B cell (primary cell): Measurements from ENCODE around the gene APOBEC4. TPM values are rescaled to one million over a fixed set of nuclear protein-coding genes. Genes with fewer than 3 reads are reported as not detected.

Experiments
- ATAC-seq: fragments of 200-7000 bp; cut with Tn5 transposase; one replicate; pipeline ENCODE4 v1.10.0; 2021; ENCODE audit warnings: low read depth, mild to moderate bottlenecking, moderate number of reproducible peaks, moderate library complexity
- CTCF ChIA-PET: fragments of 350-600 bp; sonication (Branson Sonifier 250); formaldehyde crosslinking; loops from one replicate; lab custom pipeline; 2021; ENCODE audit warnings: antibody characterized with exemption, inconsistent platforms; lab: Charles Lee
- POLR2A ChIA-PET: fragments of 350-600 bp; sonication (Branson Sonifier 250); formaldehyde crosslinking; loops from one replicate; lab custom pipeline; 2021; ENCODE audit warnings: antibody characterized with exemption; lab: Charles Lee
- DNase-seq: peaks from one replicate; pipeline ENCODE4 v3.0.0; 2013
- H2AFZ ChIP-seq: 2 replicates; pipeline ENCODE4 v1.6.1; 2012; ENCODE audit warnings: mild to moderate bottlenecking, low read depth, low read length; ENCODE audit not compliant: insufficient read depth, poor library complexity, severe bottlenecking
- H3K27ac ChIP-seq, 2 donors: 1 replicate in 1 of 2; 2 replicates in 1 of 2; pipeline ENCODE4 v1.5.1; 2012 to 2013; ENCODE audit warnings: low read length in 2 of 2, mild to moderate bottlenecking in 2 of 2, moderate library complexity in 1 of 2
- H3K27me3 ChIP-seq, 4 experiments: fragments of 200-600 bp in 1 of 4; sonication (generic) in 1 of 4; replicated peaks in 1 of 4; 1 replicate in 2 of 4; 2 replicates in 2 of 4; pipeline versions ENCODE4 v1.6.1 to v1.7.0; 2013 to 2016; ENCODE audit warnings: low read length in 3 of 4, mild to moderate bottlenecking in 2 of 4, mixed read lengths in 1 of 4, moderate library complexity in 1 of 4; ENCODE audit not compliant: insufficient read depth in 4 of 4, control insufficient read depth in 3 of 4; ENCODE audit errors: control extremely low read depth in 1 of 4
- H3K36me3 ChIP-seq, 2 experiments: replicated peaks in 1 of 2; 1 replicate in 1 of 2; 2 replicates in 1 of 2; pipeline versions ENCODE4 v1.6.1 to v1.7.1; 2013; ENCODE audit warnings: low read length in 1 of 2; ENCODE audit not compliant: insufficient read depth in 2 of 2, control insufficient read depth in 1 of 2; ENCODE audit errors: control extremely low read depth in 1 of 2, extremely low read depth in 1 of 2
- H3K4me1 ChIP-seq, 2 donors: fragments of 200-600 bp in 1 of 2; sonication (generic) in 1 of 2; 1 replicate in 1 of 2; 2 replicates in 1 of 2; pipeline versions ENCODE4 v1.5.1 to v1.6.1; 2013 to 2017; ENCODE audit warnings: low read length in 2 of 2; ENCODE audit not compliant: control insufficient read depth in 2 of 2, insufficient read depth in 2 of 2
- H3K4me2 ChIP-seq: replicated peaks from 2 replicates; pipeline ENCODE3; 2012; ENCODE audit warnings: mild to moderate bottlenecking, low read depth, low read length; ENCODE audit not compliant: poor library complexity, severe bottlenecking
- H3K4me3 ChIP-seq, 5 experiments: fragments of 200-600 bp in 1 of 5; sonication (generic) in 1 of 5; 1 replicate in 3 of 5; 2 replicates in 2 of 5; pipeline versions ENCODE4 v1.5.1 to v1.7.0; 2011 to 2016; ENCODE audit warnings: low read length in 4 of 5, mild to moderate bottlenecking in 4 of 5, low read depth in 2 of 5, control low read depth in 1 of 5, moderate library complexity in 1 of 5; ENCODE audit not compliant: insufficient read depth in 1 of 5; ENCODE audit errors: control extremely low read depth in 1 of 5, extremely low read depth in 1 of 5
- H3K79me2 ChIP-seq: fragments of 200-600 bp; sonication (generic); one replicate; pipeline ENCODE4 v1.6.0; 2016; ENCODE audit warnings: low read length; ENCODE audit not compliant: control insufficient read depth, insufficient read depth
- H3K9ac ChIP-seq: fragments of 200-600 bp; sonication (generic); 2 replicates; pipeline ENCODE4 v1.6.1; 2017; ENCODE audit warnings: mild to moderate bottlenecking, low read length, moderate library complexity
- H3K9me3 ChIP-seq, 3 donors: one replicate each; pipeline versions ENCODE4 v1.6.1 to v1.7.1; 2013; ENCODE audit warnings: low read length in 2 of 3; ENCODE audit not compliant: control insufficient read depth in 2 of 3, insufficient read depth in 1 of 3; ENCODE audit errors: control extremely low read depth in 1 of 3
- H4K20me1 ChIP-seq: 2 replicates; pipeline ENCODE4 v1.6.0; 2012; ENCODE audit warnings: mild to moderate bottlenecking, low read length; ENCODE audit not compliant: insufficient read depth, control insufficient read depth, poor library complexity, severe bottlenecking
- H3K27ac Mint-ChIP-seq: one replicate; pipeline ENCODE4 v1.8.0; 2021; ENCODE audit warnings: mixed read lengths
- H3K27me3 Mint-ChIP-seq: one replicate; pipeline ENCODE4 v1.8.0; 2021; ENCODE audit warnings: mixed read lengths
- H3K4me1 Mint-ChIP-seq: one replicate; pipeline ENCODE4 v1.8.0; 2021; ENCODE audit warnings: mixed read lengths
- H3K4me3 Mint-ChIP-seq: one replicate; pipeline ENCODE4 v1.8.0; 2021; ENCODE audit warnings: mixed read lengths
- H3K9me3 Mint-ChIP-seq: one replicate; pipeline ENCODE4 v1.8.0; 2022; ENCODE audit warnings: mixed read lengths; ENCODE audit not compliant: insufficient read depth
- CTCF ChIP-seq: fragments of 200-600 bp; IDR thresholded peaks from one replicate; pipeline ENCODE4 v1.8.0; 2022; ENCODE audit warnings: antibody characterized with exemption, mild to moderate bottlenecking
- EZH2 ChIP-seq: IDR thresholded peaks from 2 replicates; pipeline ENCODE4 v1.6.1; 2012; ENCODE audit warnings: borderline replicate concordance, low read depth, mild to moderate bottlenecking, moderate library complexity, low read length; ENCODE audit not compliant: insufficient read depth, poor library complexity, severe bottlenecking
- WGBS: methylation state at CpG from one replicate; pipeline ENCODE4 v1.1.5; 2013; ENCODE audit warnings: missing lambda C conversion rate; ENCODE audit not compliant: insufficient coverage; 5-methylcytosine and 5-hydroxymethylcytosine counted together
- intact Hi-C: fragments of 100-400 bp; cut with micrococcal nuclease; formaldehyde crosslinking; loops from one replicate; pipeline ENCODE4 v1.10.0; 2022
- polyA plus RNA-seq: library from polyadenylated mRNA; depleted of rRNA; stranded (reverse); fragments of >200 nt; gene quantifications from 2 replicates; pipeline ENCODE4 v1.2.3, GENCODE V29; 2012
- total RNA-seq, 2 donors: library from RNA; stranded (reverse); fragments of 120-200 nt in 1 of 2; gene quantifications; 1 replicate in 1 of 2; 2 replicates in 1 of 2; pipeline versions ENCODE4 v1.2.3 to v1.2.4, GENCODE V29; 2013 to 2022

The APOBEC4 gene
- total and polyA plus RNA-seq, 2 donors (not counting 1 experiment from before 2014, with no cell fraction given) = not detected

- CTCF ChIA-PET = interaction anchor here (1.8 to 6.2 kb wide), 5 partner anchors 9 to 267 kb away, joined by 5 to 377 read pairs (median 21); no protein-coding TSS in a partner anchor
- no CpG with 5 or more reads among the region's 3 CpGs for WGBS
- POLR2A ChIA-PET = no interaction called here
- H2AFZ ChIP-seq = no peak overlapping the region
- H3K4me2 ChIP-seq = no peak overlapping the region
- DNase-seq (no peak), ATAC-seq (no peak)
- H3K27me3 ChIP-seq = no peaks in the 10 kb centered on the region
- no peak overlapping the region for H3K4me3 ChIP-seq
- H3K79me2 ChIP-seq = no peaks in the 10 kb centered on the region
- TF ChIP-seq CTCF (no peak), EZH2 (no peak)
- intact Hi-C loops = no loop called here
- no peak overlapping the region for H3K27ac ChIP-seq
- no peaks in the 10 kb centered on the region for H3K4me1 Mint-ChIP-seq
- no peaks in the 10 kb centered on the region for H3K4me1 ChIP-seq
- no peak overlapping the region for H3K9ac ChIP-seq
- no peaks in the 10 kb centered on the region for H4K20me1 ChIP-seq
- peaks cover 8% of the 10 kb centered on the region for H3K27me3 Mint-ChIP-seq
- no peak overlapping the region for H3K27ac Mint-ChIP-seq
- H3K9me3 ChIP-seq = no peaks in the 10 kb centered on the region
- H3K9me3 Mint-ChIP-seq = no peaks in the 10 kb centered on the region
- H3K36me3 ChIP-seq = no peaks in the 10 kb centered on the region
- no peak overlapping the region for H3K4me3 Mint-ChIP-seq
Measured at GRCh38 chr1:183653462-183653794, 312 bp upstream of the APOBEC4 start.

- ChIA-PET CTCF (interaction anchor here (1.8 to 6.2 kb wide), 3 partner anchors 8 to 263 kb away, joined by 5 to 377 read pairs (median 12); no protein-coding TSS in a partner anchor), POLR2A (no interaction called here)
- no peak overlapping the region for H3K9ac ChIP-seq
- no CpG with 5 or more reads among the region's 1 CpG for WGBS
- no peaks in the 10 kb centered on the region for H3K9me3 ChIP-seq
- H3K9me3 Mint-ChIP-seq = no peaks in the 10 kb centered on the region
- no peaks in the 10 kb centered on the region for H3K79me2 ChIP-seq
- H3K27ac Mint-ChIP-seq = no peak overlapping the region
- no peaks in the 10 kb centered on the region for H3K4me1 Mint-ChIP-seq
- no peaks in the 10 kb centered on the region for H4K20me1 ChIP-seq
- H3K4me3 Mint-ChIP-seq = no peak overlapping the region
- intact Hi-C loops = no loop called here
- TF ChIP-seq CTCF (no peak), EZH2 (no peak)
- DNase-seq (no peak), ATAC-seq (no peak)
- no peak overlapping the region for H3K4me2 ChIP-seq
- no peaks in the 10 kb centered on the region for H3K4me1 ChIP-seq
- peaks cover 16% of the 10 kb centered on the region for H3K27me3 Mint-ChIP-seq
- H3K27me3 ChIP-seq = no peaks in the 10 kb centered on the region
- H3K4me3 ChIP-seq = no peak overlapping the region
- no peak overlapping the region for H3K27ac ChIP-seq
- no peaks in the 10 kb centered on the region for H3K36me3 ChIP-seq
- no peak overlapping the region for H2AFZ ChIP-seq
Measured at GRCh38 chr1:183652107-183652506, 1.0 kb downstream of the APOBEC4 start.
